ENCODE measurements around the gene C14orf93. TPM values are rescaled to one million over a fixed set of nuclear protein-coding genes. Genes with fewer than 3 reads are reported as not detected.

C14orf93 gene
- total RNA-seq, 1 donor from 2014 or later: 12.1 TPM

DNA sequence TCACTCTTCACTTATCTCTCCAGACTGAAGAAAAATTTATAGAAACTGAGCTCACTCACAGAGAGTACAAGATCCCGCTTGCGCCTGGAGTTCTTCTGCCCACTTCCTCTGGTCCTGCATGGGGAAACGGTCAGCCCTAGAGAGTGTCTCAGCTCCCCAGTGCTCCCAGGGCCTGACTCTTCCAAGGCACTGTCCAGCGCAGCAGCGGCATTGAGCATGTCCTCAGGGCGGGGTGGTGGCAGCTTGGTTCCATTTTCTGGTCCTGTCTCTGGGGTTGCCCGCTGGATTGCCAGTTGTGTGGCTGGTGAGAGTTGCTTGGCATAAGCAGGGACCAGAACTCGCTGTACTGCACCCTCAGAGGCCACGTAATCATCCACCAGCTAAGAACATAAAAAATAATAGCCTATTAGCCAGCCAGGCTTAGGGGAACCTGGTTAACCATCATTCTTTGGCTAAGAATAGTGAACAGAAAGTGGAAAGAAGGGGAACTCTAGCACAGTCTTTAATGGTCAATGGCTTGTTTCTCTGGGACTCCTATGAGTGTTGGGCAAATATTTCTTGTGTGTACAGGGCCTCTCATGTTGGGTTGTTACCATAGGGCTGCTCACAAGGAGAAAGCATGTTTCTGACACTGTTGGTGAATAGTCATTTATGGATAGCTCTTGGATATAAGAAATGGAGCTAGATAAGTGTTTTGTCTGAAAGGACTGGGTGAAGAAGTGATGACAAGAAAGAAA lies 13.9 kb downstream of the C14orf93 start:
- H3K4me3 Mint-ChIP-seq (ENCODE audit: unreplicated experiment): no peak overlapping the region
- peaks cover 27% of the 10 kb centered on the region for H3K4me1 Mint-ChIP-seq (ENCODE audit: low read depth, unreplicated experiment)
- H3K27ac Mint-ChIP-seq (ENCODE audit: unreplicated experiment): no peak overlapping the region
- DNase-seq: no peak
- no peak for TF ChIP-seq CTCF (IDR thresholded peaks at IDR 0.05; ENCODE audit: partially characterized antibody, unreplicated experiment)
- H3K36me3 Mint-ChIP-seq (ENCODE audit: unreplicated experiment): no peaks in the 10 kb centered on the region
- peaks cover 3% of the 10 kb centered on the region for H3K9me3 Mint-ChIP-seq (ENCODE audit: unreplicated experiment)
- H3K27me3 Mint-ChIP-seq (ENCODE audit: unreplicated experiment): peaks cover 3% of the 10 kb centered on the region

DNA sequence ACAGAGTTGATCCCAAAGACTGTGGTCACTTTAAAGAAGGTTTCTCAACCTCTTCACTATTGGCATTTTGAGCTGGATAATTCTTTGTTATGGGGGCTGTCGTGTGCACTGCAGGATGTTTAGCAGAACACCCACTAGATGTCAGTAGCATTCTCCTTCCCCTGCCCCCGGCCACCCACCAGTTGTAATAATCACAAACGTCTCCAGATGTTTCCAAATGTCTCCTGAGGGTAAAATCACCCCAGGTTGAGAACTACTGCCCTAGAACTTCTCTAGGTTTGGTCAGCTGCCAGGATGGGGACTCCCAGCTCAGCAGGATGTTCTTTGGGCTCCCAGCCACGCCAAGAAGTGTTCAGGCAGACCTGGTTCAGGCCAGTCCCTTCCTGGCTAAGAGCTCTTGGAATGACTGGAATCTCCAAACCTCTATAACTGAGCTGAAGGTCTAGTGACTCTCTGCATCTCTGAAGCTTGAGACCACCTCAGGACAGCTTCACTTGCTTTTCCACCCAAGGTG lies 15.1 kb downstream of the C14orf93 start:
- Mint-ChIP-seq H3K4me3 (ENCODE audit: unreplicated experiment) (peak overlapping the region; percentile 65), H3K27ac (ENCODE audit: unreplicated experiment) (peak overlapping the region; percentile 45), H3K9me3 (ENCODE audit: unreplicated experiment) (peaks cover 3% of the 10 kb centered on the region), H3K4me1 (ENCODE audit: low read depth, unreplicated experiment) (peaks cover 24% of the 10 kb centered on the region), H3K27me3 (ENCODE audit: unreplicated experiment) (peaks cover 3% of the 10 kb centered on the region), H3K36me3 (ENCODE audit: unreplicated experiment) (no peaks in the 10 kb centered on the region)
- peak; percentile 53 for DNase-seq
- TF ChIP-seq CTCF (IDR thresholded peaks at IDR 0.05; ENCODE audit: partially characterized antibody, unreplicated experiment): peak; percentile 36

DNA sequence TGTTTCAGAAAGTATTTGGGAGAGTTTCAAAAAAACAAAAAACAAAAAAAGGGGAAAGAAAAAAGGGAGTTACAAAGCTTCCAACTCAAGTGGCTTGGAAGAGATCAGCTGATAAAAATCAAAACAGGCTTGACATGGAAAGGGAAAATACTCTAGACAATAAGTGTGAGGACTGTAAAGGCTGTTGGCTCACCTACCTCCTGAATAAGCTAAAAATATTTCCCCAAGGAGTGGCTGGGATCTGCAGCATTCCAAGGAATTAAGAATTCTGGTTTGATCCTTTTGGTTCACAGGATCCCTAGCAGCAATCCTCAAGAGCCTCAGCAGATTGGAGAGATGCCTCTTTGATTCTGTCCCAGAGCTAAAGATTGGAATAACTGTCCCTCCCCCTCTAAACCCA lies 16.4 kb downstream of the C14orf93 start:
- no peaks in the 10 kb centered on the region for H3K36me3 Mint-ChIP-seq (ENCODE audit: unreplicated experiment)
- DNase-seq: no peak
- H3K4me1 Mint-ChIP-seq (ENCODE audit: low read depth, unreplicated experiment): peaks cover 13% of the 10 kb centered on the region
- TF ChIP-seq CTCF (IDR thresholded peaks at IDR 0.05; ENCODE audit: partially characterized antibody, unreplicated experiment): no peak
- H3K4me3 Mint-ChIP-seq (ENCODE audit: unreplicated experiment): peak overlapping the region; percentile 63
- H3K27ac Mint-ChIP-seq (ENCODE audit: unreplicated experiment): peak overlapping the region; percentile 52
- peaks cover 3% of the 10 kb centered on the region for H3K27me3 Mint-ChIP-seq (ENCODE audit: unreplicated experiment)
- H3K9me3 Mint-ChIP-seq (ENCODE audit: unreplicated experiment): peaks cover 3% of the 10 kb centered on the region

DNA sequence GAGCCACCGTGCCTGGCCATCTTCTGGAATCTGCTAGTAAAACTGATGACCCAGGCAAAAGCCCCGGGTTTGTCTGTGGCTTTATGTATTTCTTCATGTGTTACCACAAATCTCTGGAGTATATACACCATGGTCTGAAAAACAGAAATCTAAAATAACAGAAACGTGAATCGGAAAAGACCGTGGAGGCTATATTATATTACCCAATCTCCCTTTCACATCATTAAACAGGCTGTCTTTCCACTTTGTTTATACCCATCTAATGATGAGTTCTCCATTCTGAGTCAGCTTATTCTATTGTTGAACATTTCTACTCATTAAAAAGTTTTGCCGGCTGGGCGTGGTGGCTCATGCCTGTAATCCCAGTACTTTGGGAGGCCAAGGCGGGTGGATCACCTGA lies 18.1 kb downstream of the C14orf93 start:
- no peak overlapping the region for H3K4me3 Mint-ChIP-seq (ENCODE audit: unreplicated experiment)
- H3K9me3 Mint-ChIP-seq (ENCODE audit: unreplicated experiment): peaks cover 3% of the 10 kb centered on the region
- TF ChIP-seq CTCF (IDR thresholded peaks at IDR 0.05; ENCODE audit: partially characterized antibody, unreplicated experiment): no peak
- H3K27me3 Mint-ChIP-seq (ENCODE audit: unreplicated experiment): peaks cover 3% of the 10 kb centered on the region
- H3K4me1 Mint-ChIP-seq (ENCODE audit: low read depth, unreplicated experiment): peaks cover 13% of the 10 kb centered on the region
- no peak overlapping the region for H3K27ac Mint-ChIP-seq (ENCODE audit: unreplicated experiment)
- DNase-seq: no peak
- H3K36me3 Mint-ChIP-seq (ENCODE audit: unreplicated experiment): no peaks in the 10 kb centered on the region

GRCh38 chr14:22987291-22987690 lies 22.7 kb downstream of the C14orf93 start:
- peak overlapping the region; percentile 2 for H3K27ac Mint-ChIP-seq (ENCODE audit: unreplicated experiment)
- DNase-seq: no peak
- no peaks in the 10 kb centered on the region for H3K4me1 Mint-ChIP-seq (ENCODE audit: low read depth, unreplicated experiment)
- H3K36me3 Mint-ChIP-seq (ENCODE audit: unreplicated experiment): no peaks in the 10 kb centered on the region
- no peak for TF ChIP-seq CTCF (IDR thresholded peaks at IDR 0.05; ENCODE audit: partially characterized antibody, unreplicated experiment)
- no peaks in the 10 kb centered on the region for H3K27me3 Mint-ChIP-seq (ENCODE audit: unreplicated experiment)
- no peak overlapping the region for H3K4me3 Mint-ChIP-seq (ENCODE audit: unreplicated experiment)
- H3K9me3 Mint-ChIP-seq (ENCODE audit: unreplicated experiment): no peaks in the 10 kb centered on the region
